Stromal cell of bone marrow (primary cell): Measurements from ENCODE around the gene CERS6.

Source experiments
- DNase-seq: peaks from one replicate; pipeline ENCODE4 v3.0.0-alpha.2; 2012; ENCODE audit warnings: low read depth

CERS6 gene

DNA sequence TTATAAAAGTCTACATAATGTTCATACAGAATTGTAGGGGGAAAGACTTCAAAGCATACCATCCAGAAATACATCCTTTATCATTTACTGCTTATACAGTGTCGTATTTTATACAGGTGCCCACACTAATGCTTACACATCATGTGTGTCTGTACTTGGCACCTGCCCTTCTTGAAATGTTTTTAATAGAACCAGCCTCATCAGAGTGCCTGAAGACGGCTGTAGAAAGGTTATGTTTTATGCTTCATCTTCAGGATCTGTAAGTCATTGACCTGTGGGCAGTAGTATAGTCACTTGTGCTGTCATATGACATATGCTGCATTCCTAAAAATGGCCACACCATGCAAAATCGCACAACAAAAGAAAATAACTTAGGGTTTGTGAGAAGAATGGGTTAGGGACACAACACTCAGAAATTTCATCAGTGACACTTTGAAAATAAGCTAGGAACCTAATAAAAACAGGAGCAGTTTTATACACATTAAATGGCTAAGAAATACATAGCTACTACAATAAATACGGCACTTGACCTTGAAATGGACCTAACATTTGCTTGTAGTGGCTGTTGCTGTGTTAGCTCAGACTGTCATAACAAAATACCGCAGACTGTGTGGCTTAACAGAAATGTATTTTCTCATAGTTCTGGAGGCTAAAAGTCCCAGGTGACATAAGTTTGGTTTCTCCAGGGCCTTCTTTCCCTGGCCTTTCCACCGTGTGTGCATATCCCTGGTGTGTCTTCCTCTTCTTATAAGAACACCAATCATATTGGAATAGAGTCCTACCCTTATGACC lies 112.6 kb downstream of the CERS6 start:
- no peak for DNase-seq

DNA sequence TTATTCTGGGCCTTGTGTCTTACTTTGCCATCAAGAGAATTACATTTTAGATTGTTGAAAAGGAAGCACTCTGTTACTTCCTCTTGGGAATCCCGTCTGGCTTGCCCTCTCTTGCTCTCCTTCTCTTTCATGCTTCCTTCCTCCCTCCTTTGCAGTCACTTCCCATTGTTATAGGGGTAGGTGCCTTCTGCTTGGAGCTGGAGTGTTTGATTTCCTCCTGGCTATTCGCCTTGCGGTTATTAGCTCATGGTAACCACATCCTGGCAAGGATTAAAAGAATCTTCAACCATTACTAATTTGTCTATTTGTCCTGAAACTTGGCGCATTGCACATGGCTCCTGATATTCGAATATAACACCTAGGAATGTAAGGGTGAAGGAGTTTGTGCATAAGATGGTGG lies 115.0 kb downstream of the CERS6 start:
- no peak for DNase-seq

DNA sequence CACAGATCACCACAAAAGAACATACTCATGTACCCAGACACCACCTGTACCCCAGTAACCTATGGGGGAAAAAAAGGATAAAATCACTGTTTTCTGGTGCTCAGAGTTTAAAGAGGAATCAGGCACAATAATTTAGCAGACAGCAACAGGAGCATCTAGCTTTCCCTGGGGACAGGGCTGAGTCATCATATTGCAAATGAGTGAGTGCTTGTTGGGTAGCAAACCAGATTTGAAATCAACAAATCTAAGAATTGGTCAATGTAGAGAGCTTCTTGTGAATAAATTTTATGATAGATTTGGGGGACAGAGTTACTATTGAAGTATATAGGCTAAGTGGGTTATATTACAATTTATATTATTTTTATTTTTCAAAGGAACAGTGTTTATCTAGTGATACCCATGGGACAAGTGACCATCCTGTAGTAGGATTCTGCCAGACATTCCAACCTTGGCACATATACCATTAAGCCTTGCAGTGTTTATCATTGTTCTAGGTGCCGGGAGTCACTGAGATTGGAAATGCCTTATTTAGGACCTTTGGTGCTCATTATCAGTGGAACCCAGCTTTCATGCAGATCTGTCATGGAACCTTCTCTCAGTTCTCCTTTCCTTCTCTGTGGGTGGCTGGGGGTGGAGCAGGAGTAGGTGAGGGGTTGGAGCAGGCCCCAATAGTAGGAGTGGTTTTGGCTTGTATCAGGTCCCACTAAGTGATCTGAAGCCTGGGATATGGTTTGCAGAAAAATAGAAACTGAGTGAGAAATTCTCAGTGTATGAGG lies 117.2 kb downstream of the CERS6 start:
- DNase-seq: peak; percentile 63

DNA sequence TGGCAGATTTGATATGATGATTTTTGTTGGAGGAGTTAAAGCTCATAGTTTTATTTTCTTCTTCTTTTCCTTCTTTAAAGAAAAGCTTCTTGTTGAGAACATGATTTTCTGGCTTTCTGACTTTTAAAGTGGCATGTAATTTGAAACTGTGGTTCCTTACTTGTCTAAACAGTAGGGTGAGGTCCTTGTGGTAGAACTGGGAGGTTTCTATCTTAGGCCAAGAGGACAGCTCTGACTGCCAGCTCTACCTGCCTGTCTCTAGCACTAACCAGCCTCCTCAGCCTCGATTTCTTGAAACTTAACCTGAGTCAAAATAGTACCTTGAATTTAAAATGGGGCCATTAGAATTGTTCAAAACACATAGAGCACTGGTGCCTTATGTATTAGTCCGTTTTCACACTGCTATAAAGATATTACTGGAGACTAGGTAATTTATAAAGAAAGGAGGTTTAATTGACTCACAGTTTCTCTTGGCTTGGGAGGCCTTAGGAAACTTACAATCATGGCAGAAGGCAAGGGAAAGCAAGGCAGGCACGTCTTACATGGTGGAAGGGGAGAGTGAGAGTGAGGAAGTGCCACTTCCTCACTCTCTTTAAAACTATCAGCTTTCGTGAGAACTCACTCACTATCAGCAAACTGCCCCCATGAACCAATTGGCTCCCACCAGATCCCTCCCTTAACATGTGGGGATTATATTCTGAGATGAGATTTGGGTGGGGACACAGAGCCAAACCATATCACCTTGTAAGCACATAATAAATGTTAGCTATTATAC lies 119.0 kb downstream of the CERS6 start:
- DNase-seq: no peak

DNA sequence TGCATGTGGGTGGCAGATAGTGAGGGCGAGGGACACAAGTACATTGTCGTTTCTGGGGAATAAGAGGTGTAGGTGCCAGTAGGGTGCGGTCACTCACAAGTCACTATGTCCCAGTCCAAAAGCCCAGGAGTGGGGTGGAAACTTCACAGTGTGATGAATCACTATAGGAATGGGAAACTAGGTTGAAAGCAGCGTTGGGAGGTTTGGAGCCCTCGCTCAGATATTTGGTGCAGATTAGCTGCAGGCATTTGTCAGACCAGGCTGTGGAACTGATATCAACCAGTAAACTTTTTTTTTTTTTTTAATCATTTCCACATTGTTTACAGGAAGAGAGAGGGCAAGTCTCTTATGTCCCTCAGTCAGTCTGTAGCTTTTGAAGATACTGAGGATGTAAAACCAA lies 121.8 kb downstream of the CERS6 start:
- DNase-seq: no peak

DNA sequence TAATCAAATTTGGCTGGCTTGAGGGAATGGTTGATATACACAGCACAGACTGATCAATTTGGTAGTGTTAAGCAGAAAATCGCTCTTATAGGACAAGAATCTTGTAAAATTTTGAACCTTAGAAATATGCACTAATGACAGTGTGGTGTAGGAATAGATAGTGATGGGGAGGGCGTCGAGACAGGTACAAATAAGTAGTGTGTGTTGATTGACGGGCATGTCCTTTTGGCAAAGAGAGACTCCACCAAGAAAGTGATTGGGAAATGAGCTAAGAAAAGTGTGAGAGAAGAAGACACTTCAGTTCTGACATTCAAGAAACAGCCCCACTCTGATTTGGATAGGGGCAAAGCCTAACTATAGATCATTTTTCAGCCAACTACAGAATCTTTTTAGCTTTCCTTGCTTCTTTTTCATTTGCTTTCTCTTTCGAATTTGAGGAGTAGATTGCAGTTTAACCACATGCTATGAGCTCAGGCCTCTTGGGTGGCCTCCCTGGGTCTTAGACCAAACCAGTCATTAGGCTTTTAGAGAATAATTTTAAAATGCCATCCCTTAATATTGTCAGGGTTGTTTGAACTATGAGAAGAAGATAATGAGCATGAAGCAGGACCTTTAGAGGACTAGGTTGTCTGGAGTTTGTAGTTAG lies 127.1 kb downstream of the CERS6 start:
- peak; percentile 49 for DNase-seq

DNA sequence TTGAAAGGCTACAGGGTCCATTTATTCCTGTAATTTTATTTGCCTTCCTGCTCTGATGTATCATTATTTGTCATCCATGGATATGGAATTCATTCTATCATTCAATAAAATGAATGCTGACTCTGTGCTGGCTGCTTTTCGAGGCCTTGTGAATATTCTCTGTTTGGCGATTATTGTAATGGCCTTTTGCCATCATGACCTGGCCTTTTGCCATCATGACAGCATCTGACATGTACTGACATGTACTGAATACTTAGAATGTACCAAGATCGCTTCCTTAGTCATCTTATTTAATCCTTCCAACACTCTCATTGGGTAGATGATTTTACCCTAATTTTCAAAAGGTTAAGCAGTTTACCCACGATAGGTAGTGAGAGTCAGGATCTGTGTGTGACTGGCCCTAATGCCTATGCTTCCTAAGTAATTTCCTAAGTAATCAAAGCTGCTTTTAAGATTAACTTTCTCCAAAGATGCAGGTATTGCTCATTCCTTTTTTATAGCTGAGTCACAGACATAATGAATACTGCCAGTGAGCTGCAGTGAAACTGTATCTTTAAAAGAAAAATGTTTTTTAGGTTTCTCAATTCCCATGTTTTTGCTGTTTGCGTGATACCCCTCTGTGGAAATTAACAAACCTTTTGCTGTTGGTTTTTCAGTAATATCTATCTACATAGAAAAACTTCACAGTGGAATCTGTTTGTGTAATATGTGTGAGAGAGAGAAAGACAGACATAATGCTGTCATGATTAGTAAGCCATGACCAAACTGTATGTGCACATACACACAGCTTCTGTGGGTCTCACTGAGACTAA lies 127.8 kb downstream of the CERS6 start:
- DNase-seq: peak; percentile 64

DNA sequence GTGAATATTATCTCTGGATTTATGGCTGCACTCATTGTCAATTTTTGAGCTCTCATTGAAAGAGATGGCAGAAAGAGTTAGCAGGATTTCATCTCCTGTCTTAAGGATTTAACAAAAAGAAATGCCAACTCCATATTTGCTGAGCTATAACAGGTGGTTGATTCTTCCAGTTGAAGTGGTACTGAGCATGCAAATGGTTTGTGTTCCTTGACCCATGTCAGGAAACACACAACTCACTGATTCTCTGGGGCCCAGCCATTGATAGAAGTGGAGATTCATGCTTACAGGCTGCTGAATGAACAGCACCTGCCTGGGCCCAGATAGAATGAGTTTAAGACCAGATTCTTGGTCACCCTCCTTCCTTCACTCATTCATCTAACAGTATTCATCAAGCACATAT lies 128.8 kb downstream of the CERS6 start:
- no peak for DNase-seq

DNA sequence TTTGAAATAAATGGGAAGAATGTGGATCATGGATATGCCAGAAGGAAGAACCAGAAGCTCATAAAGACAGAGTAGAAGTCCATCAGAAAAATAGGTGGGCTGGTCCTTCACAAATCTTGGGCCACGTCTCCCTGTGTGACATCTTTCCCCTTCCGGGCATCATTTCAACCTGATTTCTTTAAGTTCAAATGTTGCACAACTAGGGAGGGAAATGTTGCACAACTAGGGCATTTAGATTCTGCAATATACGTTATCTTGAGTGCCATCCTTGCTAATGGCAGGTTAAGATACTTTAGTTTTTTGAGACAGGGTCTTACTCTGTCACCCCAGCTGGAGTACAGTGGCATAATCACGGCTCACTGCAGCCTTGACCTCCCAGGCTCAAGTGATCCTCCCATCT lies 129.6 kb downstream of the CERS6 start:
- no peak for DNase-seq

DNA sequence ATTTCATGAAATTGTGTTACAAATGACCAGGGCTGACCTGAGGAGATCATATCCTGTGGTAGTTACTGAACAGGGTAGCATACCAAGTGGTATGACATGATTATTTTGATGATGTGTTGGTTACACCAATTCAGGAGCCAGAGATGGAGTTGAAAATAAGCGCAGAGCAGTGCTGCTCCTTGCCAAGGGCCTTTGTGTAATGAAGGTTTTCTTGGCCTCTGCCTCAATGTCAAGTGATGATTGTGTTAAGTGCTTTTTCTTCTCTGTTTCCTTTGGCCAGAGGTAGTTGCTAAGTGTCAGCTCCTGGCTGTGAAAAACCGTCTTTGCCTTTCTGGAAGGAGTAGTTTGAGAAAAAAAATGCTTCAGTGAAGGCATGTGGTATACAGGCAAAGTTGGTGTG lies 131.2 kb downstream of the CERS6 start:
- DNase-seq: no peak

DNA sequence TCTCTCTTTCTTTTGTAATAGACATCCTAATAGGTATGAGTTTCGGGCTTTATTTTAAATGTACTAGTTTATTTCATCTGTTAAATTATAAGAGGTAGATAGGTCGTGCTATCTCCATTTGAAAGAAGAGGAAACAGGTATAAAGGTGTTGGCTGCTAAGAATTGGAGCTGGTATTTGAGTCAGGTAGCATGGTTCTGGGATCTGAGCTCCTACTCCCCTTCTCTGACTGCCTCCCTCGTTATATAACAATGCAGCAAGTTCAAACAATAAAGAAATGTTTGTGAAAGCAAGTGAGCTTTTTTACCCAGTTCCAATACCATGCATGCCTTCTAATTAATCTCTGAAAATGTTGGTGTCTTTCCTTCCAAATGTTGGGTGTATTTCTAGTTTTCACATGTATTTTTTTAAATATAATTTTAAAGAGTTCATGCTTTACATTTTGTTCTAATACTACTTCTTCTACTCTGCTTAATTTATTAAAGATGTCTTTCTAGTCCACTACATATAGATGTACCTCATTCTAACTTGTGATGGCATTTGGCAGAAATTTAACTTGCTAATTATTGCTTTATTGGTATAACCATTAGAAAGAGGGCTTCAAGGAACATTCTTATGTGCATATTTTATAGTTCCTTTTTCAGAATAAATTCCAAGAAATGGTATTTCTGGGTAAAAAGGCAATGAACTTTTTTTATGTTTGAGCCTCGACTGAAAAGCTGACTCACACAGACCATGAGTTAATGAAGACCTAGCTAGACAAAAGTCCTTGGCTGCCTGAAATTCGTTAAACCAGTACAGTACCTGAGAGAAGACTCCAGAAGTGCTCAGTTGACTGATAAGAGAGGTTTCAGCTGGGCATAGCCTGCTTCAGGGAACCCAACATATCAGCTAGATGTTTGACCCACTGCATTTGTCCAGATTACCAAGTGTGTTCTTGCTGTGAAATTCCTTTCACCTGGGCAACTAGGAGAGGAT lies 133.5 kb downstream of the CERS6 start:
- no peak for DNase-seq

DNA sequence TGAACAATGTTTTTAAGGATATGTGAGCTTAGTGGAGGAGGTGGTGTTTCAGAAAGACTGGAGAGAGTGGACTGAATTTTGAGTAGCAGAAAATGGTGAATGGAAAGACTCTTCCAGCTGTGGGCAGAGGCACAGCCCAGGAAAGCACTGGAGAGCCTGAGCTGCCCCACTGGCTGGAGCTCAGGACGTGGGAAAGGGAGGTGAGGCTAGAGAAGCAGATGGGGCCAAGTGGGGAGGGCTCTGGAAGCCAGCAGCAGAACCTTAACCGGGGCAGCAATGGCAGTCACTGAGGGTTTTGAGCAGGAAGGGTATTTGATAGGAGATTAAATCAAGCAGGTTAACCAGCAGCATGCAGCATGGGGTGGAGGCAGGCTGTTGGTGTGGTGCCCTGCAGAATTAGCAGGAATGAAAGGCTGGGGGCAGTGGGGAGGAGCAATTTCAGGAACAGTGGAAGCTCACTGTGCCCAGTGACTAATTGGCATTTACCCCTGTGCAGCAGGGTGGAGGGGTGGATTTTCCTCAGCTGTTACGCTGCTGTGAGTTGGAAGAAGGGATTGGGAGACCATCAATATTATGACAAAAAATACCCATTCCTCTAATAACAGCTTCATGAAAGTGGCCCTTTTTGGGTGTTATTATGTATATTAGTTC lies 136.2 kb downstream of the CERS6 start:
- no peak for DNase-seq

DNA sequence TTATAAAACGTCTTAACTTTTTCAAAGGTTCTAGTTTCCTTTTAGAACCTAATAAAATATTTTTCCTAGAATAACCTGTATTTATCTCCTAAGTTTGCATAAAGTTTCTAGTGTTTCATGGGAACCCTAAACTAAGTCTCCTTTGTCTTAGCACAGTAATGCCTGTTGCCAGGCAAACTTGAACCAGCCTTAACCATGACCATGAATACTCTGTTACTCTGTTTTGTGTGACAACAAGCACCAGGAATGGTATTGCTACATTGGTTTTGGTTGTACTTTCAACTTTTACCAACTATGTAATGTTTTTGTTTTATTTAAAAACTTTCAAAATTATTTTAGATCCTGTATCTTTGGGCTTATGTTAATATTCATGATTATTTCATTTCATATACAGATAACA lies 137.6 kb downstream of the CERS6 start:
- no peak for DNase-seq

DNA sequence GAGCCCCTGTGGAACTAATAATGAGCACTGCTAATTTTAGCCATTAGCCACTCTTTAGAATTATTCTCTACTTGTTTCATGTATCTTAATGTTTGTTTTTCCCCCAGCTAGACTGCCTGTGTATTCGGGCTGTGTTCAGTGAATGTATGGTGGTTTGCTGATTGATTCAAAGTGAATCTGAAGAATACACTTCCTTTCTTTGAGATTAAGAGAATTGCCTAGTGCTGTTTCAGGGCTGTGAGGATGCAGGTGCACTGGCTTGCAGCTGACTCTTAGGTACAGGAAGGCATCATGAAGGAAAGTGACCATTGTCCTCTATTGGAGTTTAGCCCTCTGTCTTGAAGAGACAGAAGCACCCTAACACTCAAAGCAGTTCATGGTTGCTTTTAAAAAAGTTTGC lies 138.7 kb downstream of the CERS6 start:
- DNase-seq: no peak

DNA sequence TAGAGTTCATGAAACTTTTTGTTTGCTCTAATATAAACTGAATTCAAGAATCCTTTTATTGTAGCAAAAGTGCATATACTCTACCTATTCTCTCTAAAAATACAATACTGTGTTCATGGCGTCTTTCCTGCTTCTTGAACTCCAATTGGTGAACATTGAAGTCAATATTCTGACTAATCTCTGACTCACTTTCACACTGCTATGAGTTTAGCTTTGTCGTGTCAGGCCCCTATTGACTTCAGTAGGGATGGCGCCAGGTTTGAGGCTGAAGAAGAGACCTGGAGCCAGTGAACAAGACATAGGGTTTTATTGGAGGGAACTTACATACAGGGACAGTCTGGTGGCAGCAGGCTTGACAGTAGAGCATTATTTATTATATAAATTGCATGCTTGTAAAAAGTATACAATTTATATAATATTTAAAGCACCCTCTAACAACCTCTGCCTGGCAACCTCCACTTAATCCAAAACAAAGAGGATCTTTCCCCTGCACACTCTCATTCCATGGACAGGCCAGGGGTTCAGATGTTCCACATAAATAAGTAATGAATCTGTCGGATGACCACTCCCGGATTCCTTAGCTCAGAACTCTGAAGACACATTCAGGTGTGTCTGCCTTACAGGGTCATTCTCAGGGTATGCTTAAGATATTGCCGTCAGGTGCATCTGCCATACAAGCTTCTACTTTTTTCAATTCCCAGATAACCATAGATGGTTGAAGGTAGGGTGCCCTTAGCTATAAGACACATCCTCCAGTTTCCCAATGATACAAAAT lies 141.0 kb downstream of the CERS6 start:
- no peak for DNase-seq

DNA sequence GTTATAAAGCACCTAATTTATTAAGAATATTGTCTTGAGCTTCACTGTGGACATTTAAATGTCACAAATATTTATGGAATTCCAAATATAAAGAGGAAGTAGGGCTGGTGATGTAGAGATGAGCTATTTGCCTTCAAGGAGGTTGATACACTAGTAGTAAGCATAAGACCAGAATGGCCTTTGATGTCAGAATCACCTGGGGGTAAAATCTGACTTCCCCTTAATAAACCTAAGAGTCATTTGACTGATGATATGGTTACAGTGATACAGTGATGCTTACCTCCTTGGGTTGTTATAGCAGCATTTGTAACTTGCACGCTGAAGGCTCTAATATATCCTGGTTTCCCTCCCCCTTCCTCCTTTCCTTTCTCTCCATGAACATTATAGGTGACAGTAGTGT lies 143.7 kb downstream of the CERS6 start:
- no peak for DNase-seq

DNA sequence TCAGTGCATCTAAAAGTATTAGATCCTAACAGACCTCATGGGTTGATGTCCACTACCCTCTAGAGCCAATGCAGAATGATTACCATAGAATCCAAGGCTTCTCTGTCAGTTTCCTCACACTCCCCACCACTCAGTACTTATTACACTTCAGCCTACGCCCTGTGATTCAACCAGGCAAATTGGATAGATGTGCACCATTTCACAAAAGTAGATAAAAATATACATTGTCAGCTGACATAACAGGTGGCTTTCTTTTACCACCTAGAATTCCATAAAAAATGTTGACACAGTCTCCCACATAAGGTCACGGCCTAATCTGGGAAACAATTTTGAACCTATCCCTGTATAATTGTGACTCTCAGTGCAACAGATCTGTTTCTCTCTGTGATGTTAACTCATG lies 144.9 kb downstream of the CERS6 start:
- no peak for DNase-seq

DNA sequence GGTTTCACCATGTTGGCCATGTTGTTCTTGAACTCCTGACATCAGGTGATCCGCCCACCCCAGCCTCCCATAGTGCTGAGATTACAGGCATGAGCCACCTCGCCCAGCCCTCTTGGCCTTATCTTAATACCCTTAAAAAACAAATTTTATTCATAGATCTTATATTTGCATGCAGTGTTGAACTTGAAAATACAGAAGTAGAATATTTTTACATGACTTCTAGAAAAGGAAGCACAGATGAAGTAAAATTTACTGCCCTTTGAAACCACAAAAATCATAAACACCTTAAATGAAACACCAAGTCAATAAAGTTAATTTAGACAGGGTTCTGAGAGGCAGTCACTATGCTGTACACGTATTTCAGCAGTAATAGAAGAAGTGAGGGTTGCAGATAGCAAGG lies 145.7 kb downstream of the CERS6 start:
- DNase-seq: no peak

DNA sequence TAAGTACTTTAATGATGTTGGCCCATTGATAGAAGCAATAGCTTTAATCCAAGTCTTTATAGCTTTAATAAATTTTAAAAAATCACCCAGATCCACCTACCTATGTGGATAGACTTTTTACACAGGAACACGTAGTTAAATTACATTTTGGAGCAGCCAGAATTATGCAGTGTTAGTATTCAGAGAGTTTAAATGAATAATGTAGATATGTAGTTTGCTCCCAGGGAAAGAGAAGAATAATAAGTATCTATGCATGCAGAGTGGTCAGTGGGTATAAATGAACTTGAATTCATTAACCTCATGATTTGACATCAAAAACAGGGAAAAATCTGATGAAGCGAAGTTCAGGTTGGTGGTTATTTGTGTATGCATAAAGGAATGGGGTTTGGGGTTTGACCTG lies 146.3 kb downstream of the CERS6 start:
- DNase-seq: no peak
